Subcutaneous abdominal adipose tissue (tissue), 5 donors: Measurements from ENCODE around the gene HPS6.
"Not testable (repeated sequence)": the region's sequence is repeated elsewhere in the genome, so short reads cannot be mapped to it uniquely, and the experiment has no call there.

Source experiments
- H3K27ac ChIP-seq: one replicate; pipeline ENCODE4 v1.7.0; 2013; ENCODE audit warnings: low read depth, mild to moderate bottlenecking, inconsistent platforms, low read length, moderate library complexity
- H3K27me3 ChIP-seq, 5 donors: one replicate each; pipeline ENCODE4 v1.7.0; 2013; ENCODE audit warnings: low read length in 5 of 5, inconsistent platforms in 1 of 5; ENCODE audit not compliant: control insufficient read depth in 5 of 5, insufficient read depth in 4 of 5
- H3K36me3 ChIP-seq, 5 donors: one replicate each; pipeline ENCODE4 v1.7.0; 2013; ENCODE audit warnings: low read length in 5 of 5; ENCODE audit not compliant: control insufficient read depth in 5 of 5, insufficient read depth in 5 of 5
- H3K4me1 ChIP-seq, 5 donors: one replicate each; pipeline ENCODE4 v1.7.0; 2013; ENCODE audit warnings: low read length in 5 of 5, mild to moderate bottlenecking in 3 of 5, moderate library complexity in 1 of 5; ENCODE audit not compliant: control insufficient read depth in 5 of 5, insufficient read depth in 5 of 5
- H3K4me3 ChIP-seq, 5 donors: one replicate each; pipeline ENCODE4 v1.7.0; 2013; ENCODE audit warnings: low read length in 5 of 5, low read depth in 1 of 5
- H3K9ac ChIP-seq, 5 donors: one replicate each; pipeline ENCODE4 v1.7.0; 2013; ENCODE audit warnings: low read length in 5 of 5, mild to moderate bottlenecking in 4 of 5, moderate library complexity in 3 of 5
- H3K9me3 ChIP-seq, 5 donors: one replicate each; pipeline ENCODE4 v1.7.0; 2013; ENCODE audit warnings: low read length in 5 of 5; ENCODE audit not compliant: control insufficient read depth in 5 of 5
- donor health status: healthy.
- donor health status: healthy.
- donor health status: healthy.
- donor health status: healthy.
- donor health status: healthy.

HPS6 gene

GRCh38 chr10:102064868-102065560 lies at the start of gene HPS6:
Gene HPS6 (plus strand): TSS chr10:102065349. CDS start chr10:102065475, 126 bp downstream.
- H3K4me3 ChIP-seq: peak within 1 kb of the TSS; percentile 63 to 96 (median 78)
- H3K9me3 ChIP-seq: no peaks in the 10 kb centered on the region
- peak within 1 kb of the TSS; percentile 74 for H3K27ac ChIP-seq
- H3K27me3 ChIP-seq: no peaks in the 10 kb centered on the region
- H3K4me1 ChIP-seq: peaks cover 9 to 44% (median 35%) of the 10 kb centered on the region in 5 donors
- peaks cover 0 to 23% (median 5%) of the 10 kb centered on the region in 5 donors for H3K36me3 ChIP-seq
- H3K9ac ChIP-seq: peak within 1 kb of the TSS; percentile 68 to 94 (median 92)

- Histone ChIP-seq H3K4me3 (no peak overlapping the region), H3K27me3 (no peaks in the 10 kb centered on the region), H3K9ac (no peak overlapping the region), H3K36me3 (peaks cover 30 to 55% (median 37%) of the 10 kb centered on the region in 5 donors), H3K4me1 (no peaks in the 10 kb centered on the region), H3K27ac (no peak overlapping the region), H3K9me3 (no peaks in the 10 kb centered on the region)
Observed at GRCh38 chr10:102016416-102016815, 48.7 kb upstream of the HPS6 start.

DNA sequence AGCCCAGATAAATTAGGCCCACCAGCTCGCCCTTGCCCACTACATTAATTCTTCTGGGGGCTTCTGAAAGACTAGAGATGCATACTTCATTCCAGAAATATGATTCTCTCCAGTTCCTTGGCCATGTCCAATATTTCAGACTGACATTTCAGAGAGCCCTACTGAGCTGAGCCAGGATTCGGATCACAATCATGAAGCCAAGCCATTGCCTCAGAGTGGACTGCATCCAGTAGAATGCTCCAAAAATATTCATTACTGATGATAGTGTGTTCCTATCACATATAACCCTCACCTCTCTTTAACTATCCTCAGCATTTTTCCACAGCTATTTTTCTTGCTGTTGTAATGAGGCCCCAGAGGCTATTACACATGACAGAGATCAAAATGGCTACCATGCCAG lies 47.9 kb upstream of the HPS6 start:
- no peaks in the 10 kb centered on the region for H3K27me3 ChIP-seq
- peaks cover 31 to 61% (median 34%) of the 10 kb centered on the region in 5 donors for H3K36me3 ChIP-seq
- no peak overlapping the region for H3K27ac ChIP-seq
- H3K9ac ChIP-seq: no peak overlapping the region
- no peak overlapping the region for H3K4me3 ChIP-seq
- no peaks in the 10 kb centered on the region for H3K4me1 ChIP-seq
- no peaks in the 10 kb centered on the region for H3K9me3 ChIP-seq

GRCh38 chr10:102020938-102021337 lies 44.2 kb upstream of the HPS6 start:
- no peak overlapping the region for H3K4me3 ChIP-seq
- no peak overlapping the region for H3K9ac ChIP-seq
- peaks cover 26 to 63% (median 39%) of the 10 kb centered on the region in 5 donors for H3K36me3 ChIP-seq
- no peak overlapping the region for H3K27ac ChIP-seq
- H3K9me3 ChIP-seq: no peaks in the 10 kb centered on the region
- no peaks in the 10 kb centered on the region for H3K27me3 ChIP-seq
- peaks cover 0 to 4% (median 0%) of the 10 kb centered on the region in 5 donors for H3K4me1 ChIP-seq

DNA sequence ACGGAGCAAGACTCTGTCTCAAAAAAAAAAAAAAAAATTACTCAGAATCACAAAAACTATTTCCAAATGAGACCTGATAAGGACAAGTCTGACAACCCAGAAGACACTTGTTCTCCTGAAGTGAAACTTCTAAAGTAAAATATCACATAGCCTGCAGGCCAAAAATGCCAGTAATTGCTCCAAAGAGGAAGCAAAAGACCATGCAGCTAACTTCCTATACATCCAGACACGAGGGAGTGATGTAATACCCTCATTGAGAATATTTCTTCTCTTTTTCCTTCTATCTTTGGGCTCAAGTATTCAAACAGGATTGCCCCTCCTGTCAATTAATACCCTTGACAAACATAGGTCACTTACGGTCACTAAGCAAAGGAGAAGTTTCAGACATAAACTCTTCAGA lies 40.4 kb upstream of the HPS6 start:
- Histone ChIP-seq H3K4me1 (peaks cover 0 to 4% (median 0%) of the 10 kb centered on the region in 5 donors), H3K36me3 (peaks cover 33 to 70% (median 56%) of the 10 kb centered on the region in 5 donors), H3K9me3 (no peaks in the 10 kb centered on the region), H3K27ac (no peak overlapping the region), H3K27me3 (no peaks in the 10 kb centered on the region), H3K9ac (no peak overlapping the region), H3K4me3 (no peak overlapping the region)

DNA sequence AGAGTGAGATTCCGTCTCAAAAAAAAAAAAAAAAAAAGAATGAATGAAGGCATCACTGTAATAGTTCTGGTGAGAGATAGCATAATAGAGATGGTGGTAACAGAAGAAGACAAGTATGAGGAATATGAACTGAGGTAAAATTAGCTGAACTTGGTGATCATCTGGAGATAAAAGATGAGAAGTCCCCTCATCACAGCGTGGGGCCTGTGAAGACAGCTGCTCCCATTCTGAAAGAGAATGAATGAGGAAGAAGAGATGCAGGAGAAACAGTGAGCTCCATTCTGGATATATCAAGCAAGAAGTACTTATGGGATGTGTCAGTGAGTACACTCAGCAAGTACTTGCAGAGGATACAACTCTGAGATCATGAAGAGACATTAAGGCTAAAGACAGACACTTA lies 37.9 kb upstream of the HPS6 start:
- H3K27me3 ChIP-seq: no peaks in the 10 kb centered on the region
- H3K9ac ChIP-seq: no peak overlapping the region
- H3K27ac ChIP-seq: no peak overlapping the region
- H3K4me1 ChIP-seq: peaks cover 0 to 4% (median 0%) of the 10 kb centered on the region in 5 donors
- peaks cover 41 to 80% (median 59%) of the 10 kb centered on the region in 5 donors for H3K36me3 ChIP-seq
- H3K4me3 ChIP-seq: no peak overlapping the region
- H3K9me3 ChIP-seq: no peaks in the 10 kb centered on the region

GRCh38 chr10:102033787-102034186 lies 31.4 kb upstream of the HPS6 start:
- Histone ChIP-seq H3K9me3 (no peaks in the 10 kb centered on the region), H3K4me1 (no peaks in the 10 kb centered on the region), H3K27ac (no peak overlapping the region), H3K27me3 (no peaks in the 10 kb centered on the region), H3K9ac (no peak overlapping the region), H3K36me3 (peaks cover 22 to 59% (median 38%) of the 10 kb centered on the region in 5 donors), H3K4me3 (no peak overlapping the region)

DNA sequence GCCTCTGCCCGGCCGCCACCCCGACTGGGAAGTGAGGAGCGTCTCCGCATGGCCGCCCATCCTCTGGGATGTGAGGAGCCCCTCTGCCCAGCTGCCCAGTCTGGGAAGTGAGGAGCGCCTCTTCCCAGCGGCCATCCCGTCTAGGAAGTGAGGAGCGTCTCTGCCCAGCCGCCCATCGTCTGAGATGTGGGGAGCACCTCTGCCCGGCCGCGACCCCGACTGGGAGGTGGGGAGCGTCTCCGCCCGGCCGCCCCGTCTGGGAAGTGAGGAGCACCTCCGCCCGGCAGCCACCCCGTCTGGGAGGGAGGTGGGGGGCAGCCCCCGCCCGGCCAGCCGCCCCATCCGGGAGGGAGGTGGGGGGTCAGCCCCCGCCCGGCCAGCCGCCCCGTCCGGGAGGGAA lies 29.3 kb upstream of the HPS6 start:
- H3K4me1 ChIP-seq, H3K4me3 ChIP-seq, H3K27me3 ChIP-seq, H3K9me3 ChIP-seq, H3K9ac ChIP-seq, H3K27ac ChIP-seq: not testable (repeated sequence)
- H3K36me3 ChIP-seq: peaks cover 21 to 55% (median 28%) of the 10 kb centered on the region in 5 donors

DNA sequence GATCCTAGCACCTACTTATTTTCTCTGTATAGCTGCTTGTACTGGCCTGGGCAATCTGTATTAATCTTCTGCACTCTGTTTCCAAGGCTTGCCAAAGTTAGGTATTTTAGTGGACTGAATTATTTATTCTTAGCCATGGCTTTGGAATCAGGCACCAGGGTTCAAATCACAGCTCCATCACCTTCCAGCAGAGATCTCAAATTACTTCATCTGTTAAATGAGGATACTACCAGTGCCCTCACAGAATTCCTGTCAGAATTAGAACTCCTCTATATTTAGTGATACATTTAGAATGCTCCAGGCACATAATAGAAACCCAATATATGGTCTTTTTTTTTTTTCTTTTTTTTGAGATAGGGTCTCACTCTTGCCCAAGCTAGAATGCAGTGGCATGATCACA lies 26.7 kb upstream of the HPS6 start:
- Histone ChIP-seq H3K36me3 (peaks cover 6 to 34% (median 13%) of the 10 kb centered on the region in 5 donors), H3K4me3 (no peak overlapping the region), H3K27ac (no peak overlapping the region), H3K27me3 (no peaks in the 10 kb centered on the region), H3K4me1 (peaks cover 0 to 9% (median 0%) of the 10 kb centered on the region in 5 donors), H3K9ac (no peak overlapping the region), H3K9me3 (no peaks in the 10 kb centered on the region)

DNA sequence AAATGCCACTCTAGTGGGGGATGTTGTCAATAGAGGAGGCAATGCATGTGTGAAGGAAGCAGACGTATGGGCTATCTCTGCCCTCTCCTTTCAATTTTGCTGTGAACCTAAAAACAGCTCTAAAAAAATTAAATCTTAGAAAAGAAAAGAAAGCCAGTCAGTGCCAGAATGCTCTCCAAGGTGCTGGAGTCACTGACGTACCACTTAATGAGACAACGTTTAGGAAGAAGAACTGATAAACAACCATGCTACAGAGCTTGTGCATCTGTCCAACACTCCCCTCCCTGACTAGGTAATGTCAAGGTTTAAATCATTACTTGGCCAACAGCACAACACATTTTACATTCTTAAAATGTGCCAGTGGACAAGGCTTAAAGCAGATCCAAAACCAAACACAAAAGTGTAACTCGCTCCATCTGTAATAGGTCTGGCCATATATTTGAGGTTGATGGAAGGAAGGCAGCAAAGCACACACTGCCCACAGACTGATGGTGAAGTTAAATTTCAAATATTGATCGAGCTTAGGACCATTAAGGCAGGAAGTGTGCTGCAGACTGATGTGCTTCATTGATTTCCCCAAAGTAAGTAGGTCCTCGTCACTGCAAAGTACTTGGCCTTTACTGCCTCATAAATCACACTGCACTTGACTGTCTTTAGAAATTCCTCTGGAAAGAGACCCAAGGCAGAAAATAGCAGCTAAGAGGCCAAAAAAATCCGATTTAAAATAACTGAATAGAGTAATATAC lies 24.7 kb upstream of the HPS6 start:
- no peak overlapping the region for H3K4me3 ChIP-seq
- no peaks in the 10 kb centered on the region for H3K9me3 ChIP-seq
- H3K9ac ChIP-seq: no peak overlapping the region
- H3K27ac ChIP-seq: no peak overlapping the region
- no peaks in the 10 kb centered on the region for H3K27me3 ChIP-seq
- peaks cover 0 to 11% (median 0%) of the 10 kb centered on the region in 5 donors for H3K4me1 ChIP-seq
- peaks cover 3 to 30% (median 10%) of the 10 kb centered on the region in 5 donors for H3K36me3 ChIP-seq
